Nephron progenitor cell (in vitro differentiated cells): Measurements from ENCODE around the gene TXNRD3.

Source experiments
- DNase-seq: peaks from one replicate; pipeline ENCODE4 v3.0.0; 2021
- H3K27ac Mint-ChIP-seq: 2 replicates; pipeline ENCODE4 v1.8.0; 2021; ENCODE audit warnings: mild to moderate bottlenecking, moderate library complexity, mixed read lengths
- H3K27me3 Mint-ChIP-seq: 2 replicates; pipeline ENCODE4 v1.8.0; 2021; ENCODE audit warnings: mild to moderate bottlenecking, low read depth, mixed read lengths; ENCODE audit not compliant: poor library complexity
- H3K36me3 Mint-ChIP-seq: 2 replicates; pipeline ENCODE4 v1.8.0; 2021; ENCODE audit warnings: low read depth, mixed read lengths
- H3K4me1 Mint-ChIP-seq: 2 replicates; pipeline ENCODE4 v1.8.0; 2021; ENCODE audit warnings: mixed read lengths
- H3K4me3 Mint-ChIP-seq: 2 replicates; pipeline ENCODE4 v1.8.0; 2021; ENCODE audit warnings: mild to moderate bottlenecking, moderate library complexity, mixed read lengths
- H3K9me3 Mint-ChIP-seq: 2 replicates; pipeline ENCODE4 v1.8.0; 2021; ENCODE audit warnings: mild to moderate bottlenecking, moderate library complexity, mixed read lengths
- CTCF ChIP-seq: fragments of 200-600 bp; sonication (generic); IDR thresholded peaks from 2 replicates; pipeline ENCODE4 v1.5.0; 2021; ENCODE audit warnings: antibody characterized with exemption

Gene TXNRD3

GRCh38 chr3:126677862-126678503 is 23.1 kb upstream of the TXNRD3 start:
- no peak for TF ChIP-seq CTCF
- Mint-ChIP-seq H3K9me3 (peaks cover 17% of the 10 kb centered on the region), H3K27ac (no peak overlapping the region), H3K4me1 (peaks cover 21% of the 10 kb centered on the region), H3K36me3 (no peaks in the 10 kb centered on the region), H3K27me3 (peaks cover 65% of the 10 kb centered on the region), H3K4me3 (no peak overlapping the region)
- no peak for DNase-seq

- Mint-ChIP-seq H3K9me3 (peaks cover 17% of the 10 kb centered on the region), H3K27ac (no peak overlapping the region), H3K4me1 (peaks cover 16% of the 10 kb centered on the region), H3K27me3 (peaks cover 62% of the 10 kb centered on the region), H3K4me3 (no peak overlapping the region), H3K36me3 (no peaks in the 10 kb centered on the region)
- TF ChIP-seq CTCF = no peak
- DNase-seq = no peak
These were observed 22.2 kb upstream of the TXNRD3 start for GRCh38 chr3:126676919-126677705.

GRCh38 chr3:126672741-126673140 is 17.8 kb upstream of the TXNRD3 start:
- Mint-ChIP-seq H3K27me3 (peaks cover 36% of the 10 kb centered on the region), H3K36me3 (no peaks in the 10 kb centered on the region), H3K4me3 (no peak overlapping the region), H3K4me1 (peaks cover 6% of the 10 kb centered on the region), H3K27ac (no peak overlapping the region), H3K9me3 (peaks cover 17% of the 10 kb centered on the region)
- TF ChIP-seq CTCF = no peak
- no peak for DNase-seq

- peaks cover 6% of the 10 kb centered on the region for H3K4me1 Mint-ChIP-seq
- no peak for TF ChIP-seq CTCF
- H3K36me3 Mint-ChIP-seq = no peaks in the 10 kb centered on the region
- peaks cover 17% of the 10 kb centered on the region for H3K9me3 Mint-ChIP-seq
- H3K27ac Mint-ChIP-seq = no peak overlapping the region
- DNase-seq = no peak
- H3K27me3 Mint-ChIP-seq = peaks cover 32% of the 10 kb centered on the region
- H3K4me3 Mint-ChIP-seq = no peak overlapping the region
These were observed 17.4 kb upstream of the TXNRD3 start for GRCh38 chr3:126672340-126672739.

- Mint-ChIP-seq H3K4me3 (no peak overlapping the region), H3K27me3 (peaks cover 23% of the 10 kb centered on the region)
- DNase-seq = no peak
These were observed 16.6 kb upstream of the TXNRD3 start for GRCh38 chr3:126671521-126671920.

More at GRCh38 chr3:126671521-126671920, 16.6 kb upstream of the TXNRD3 start:
- no peak for TF ChIP-seq CTCF
- H3K36me3 Mint-ChIP-seq = no peaks in the 10 kb centered on the region
- H3K27ac Mint-ChIP-seq = no peak overlapping the region
- peaks cover 6% of the 10 kb centered on the region for H3K4me1 Mint-ChIP-seq
- peaks cover 17% of the 10 kb centered on the region for H3K9me3 Mint-ChIP-seq
